HG03039 (cell line): ENCODE data around the gene VWF.
"Not testable (repeated sequence)": the region's sequence is repeated elsewhere in the genome, so short reads cannot be mapped to it uniquely, and the experiment has no call there.

Source experiments
- ATAC-seq: cut with Tn5 transposase; IDR thresholded peaks from one replicate; pipeline ENCODE4 v1.9.1; 2021; ENCODE audit warnings: mild to moderate bottlenecking, moderate library complexity; ENCODE audit not compliant: unreplicated experiment

VWF gene

GRCh38 chr12:6040815-6041214, 83.7 kb downstream of the VWF start:
- ATAC-seq, result no peak

GRCh38 chr12:6039894-6040601, 84.4 kb downstream of the VWF start:
- no peak for ATAC-seq

GRCh38 chr12:6038160-6038559, 86.3 kb downstream of the VWF start:
- peak; percentile 51 for ATAC-seq

- ATAC-seq, result no peak
Observed at GRCh38 chr12:6037459-6037858, 87.0 kb downstream of the VWF start.

GRCh38 chr12:6036509-6036908, 88.0 kb downstream of the VWF start:
- ATAC-seq, result no peak

- no peak for ATAC-seq
Observed at GRCh38 chr12:6034596-6034995, 89.9 kb downstream of the VWF start.

GRCh38 chr12:6033546-6033945, 90.9 kb downstream of the VWF start:
- no peak for ATAC-seq

- no peak for ATAC-seq
Observed at GRCh38 chr12:6032726-6033125, 91.7 kb downstream of the VWF start.

- ATAC-seq, result no peak
Observed at GRCh38 chr12:6031001-6031400, 93.5 kb downstream of the VWF start.

GRCh38 chr12:6030081-6030480, 94.4 kb downstream of the VWF start:
- no peak for ATAC-seq

- ATAC-seq, result no peak
Observed at GRCh38 chr12:6029401-6029800, 95.1 kb downstream of the VWF start.

GRCh38 chr12:6026998-6027397, 97.5 kb downstream of the VWF start:
- ATAC-seq, result no peak

GRCh38 chr12:6025703-6026298, 98.7 kb downstream of the VWF start:
- not testable (repeated sequence) for ATAC-seq

GRCh38 chr12:6024066-6024465, 100.4 kb downstream of the VWF start:
- not testable (repeated sequence) for ATAC-seq

GRCh38 chr12:6020930-6021329, 103.5 kb downstream of the VWF start:
- no peak for ATAC-seq

GRCh38 chr12:6020511-6020910, 104.0 kb downstream of the VWF start:
- not testable (repeated sequence) for ATAC-seq

- ATAC-seq, result not testable (repeated sequence)
Observed at GRCh38 chr12:6019256-6019655, 105.2 kb downstream of the VWF start.

- ATAC-seq, result no peak
Observed at GRCh38 chr12:6018265-6018664, 106.2 kb downstream of the VWF start.

GRCh38 chr12:6016756-6017155, 107.7 kb downstream of the VWF start:
- no peak for ATAC-seq

- ATAC-seq, result not testable (repeated sequence)
Observed at GRCh38 chr12:6016004-6016403, 108.5 kb downstream of the VWF start.

- not testable (repeated sequence) for ATAC-seq
Observed at GRCh38 chr12:6015271-6015670, 109.2 kb downstream of the VWF start.

GRCh38 chr12:6010631-6011350, 113.7 kb downstream of the VWF start:
- ATAC-seq, result not testable (repeated sequence)
